K562 (cell line): Measurements from ENCODE around the gene ATP6V1A. TPM values are rescaled to one million over a fixed set of nuclear protein-coding genes. Genes with fewer than 3 reads are reported as not detected.

ENCODE experiments used
- ATAC-seq: fragments of 200-7000 bp; cut with Tn5 transposase; 3 replicates; pipeline ENCODE4 v1.9.1; 2020; ENCODE audit warnings: moderate library complexity
- BruUV-seq: library from RNA; stranded (reverse); fragments of 400-500 nt; replicated peaks from 2 replicates; lab custom pipeline; 2021; lab: Mats Ljungman, UMichigan
- CTCF ChIA-PET: fragments of 300-600 bp; formaldehyde crosslinking; extraction: SDS; loops from one replicate; lab custom pipeline; 2021; ENCODE audit warnings: low intra/inter-chr PET ratio; lab: Yijun Ruan, JAX
- POLR2A ChIA-PET: fragments of 300-600, 350-650 bp; sonication (Branson Sonifier 250); formaldehyde crosslinking; extraction: SDS; loops from one replicate; lab custom pipeline; 2021; ENCODE audit warnings: antibody characterized with exemption, inconsistent platforms; lab: Yijun Ruan, JAX
- DNase-seq, 4 experiments: peaks; one replicate each; pipeline versions ENCODE4 v3.0.0 to v3.0.0-alpha.2; 2011 to 2018; ENCODE audit warnings: low spot score in 3 of 4, mixed read lengths in 3 of 4; ENCODE audit errors: extremely low read depth in 1 of 4
- FAIRE-seq: peaks from 2 replicates; lab custom pipeline; 2011; peaks lifted over from hg19 to GRCh38; lab: Jason Lieb, UNC
- H2AFZ ChIP-seq: 2 replicates; pipeline ENCODE4 v1.6.0; 2011; ENCODE audit warnings: low read depth, low read length, control low read depth, inconsistent platforms
- H3K27ac ChIP-seq: fragments of 200-600 bp; 3 replicates; pipeline ENCODE4 v1.8.0; 2011; ENCODE audit warnings: low read depth, mild to moderate bottlenecking, control low read depth, inconsistent platforms, low read length, moderate library complexity, mixed read lengths; ENCODE audit errors: extremely low read depth
- H3K27me3 ChIP-seq, 2 experiments: fragments of 300-600 bp in 1 of 2; 2 replicates in 1 of 2; 3 replicates in 1 of 2; pipeline versions ENCODE4 v1.6.0 to v1.8.0; 2011; ENCODE audit warnings: inconsistent platforms in 2 of 2, low read length in 2 of 2, mild to moderate bottlenecking in 1 of 2, mixed read lengths in 1 of 2, moderate library complexity in 1 of 2; ENCODE audit not compliant: control insufficient read depth in 2 of 2, insufficient read depth in 2 of 2
- H3K36me3 ChIP-seq: fragments of 300-600 bp; 3 replicates; pipeline ENCODE4 v1.8.0; 2011; ENCODE audit warnings: mild to moderate bottlenecking, low read length, inconsistent platforms; ENCODE audit not compliant: control insufficient read depth, insufficient read depth
- H3K4me1 ChIP-seq, 2 experiments: fragments of 200-600 bp in 1 of 2; replicated peaks in 1 of 2; 2 replicates in 1 of 2; 3 replicates in 1 of 2; pipeline versions ENCODE4 v1.5.1 to v1.8.0; 2011; ENCODE audit warnings: inconsistent platforms in 2 of 2, low read length in 2 of 2, mild to moderate bottlenecking in 1 of 2, mixed read lengths in 1 of 2, moderate library complexity in 1 of 2; ENCODE audit not compliant: control insufficient read depth in 2 of 2, insufficient read depth in 2 of 2
- H3K4me2 ChIP-seq: 2 replicates; pipeline ENCODE4 v1.6.1; 2011; ENCODE audit warnings: low read length, control low read depth, inconsistent platforms, mixed read lengths; ENCODE audit not compliant: insufficient read depth
- H3K4me3 ChIP-seq: fragments of 200-600 bp; sonication (generic), shearing (Covaris generic); 2 replicates; pipeline ENCODE4 v1.5.1; 2016; ENCODE audit warnings: control low read depth, inconsistent platforms
- H3K79me2 ChIP-seq: fragments of 200-600 bp; 3 replicates; pipeline ENCODE4 v1.8.0; 2011; ENCODE audit warnings: low read length, inconsistent platforms; ENCODE audit not compliant: control insufficient read depth, insufficient read depth
- H3K9ac ChIP-seq, 2 experiments: 2 replicates each; pipeline versions ENCODE4 v1.6.0 to v1.6.1; 2011; ENCODE audit warnings: low read depth in 2 of 2, low read length in 2 of 2, control low read depth in 1 of 2, inconsistent platforms in 1 of 2, mild to moderate bottlenecking in 1 of 2, mixed read lengths in 1 of 2; ENCODE audit not compliant: insufficient read depth in 1 of 2
- H3K9me1 ChIP-seq: one replicate; pipeline ENCODE4 v1.6.0; 2011; ENCODE audit warnings: inconsistent platforms, mild to moderate bottlenecking, low read length, moderate library complexity; ENCODE audit not compliant: control insufficient read depth, insufficient read depth
- H3K9me3 ChIP-seq: replicated peaks from 2 replicates; pipeline ENCODE4 v1.5.1; 2011; ENCODE audit warnings: low read depth, low read length, inconsistent platforms; ENCODE audit not compliant: control insufficient read depth, insufficient read depth
- H4K20me1 ChIP-seq: replicated peaks from 2 replicates; pipeline ENCODE4 v1.6.1; 2011; ENCODE audit warnings: low read length, inconsistent platforms, mixed read lengths; ENCODE audit not compliant: control insufficient read depth, insufficient read depth
- ESRRB ChIP-seq: fragments of 250-450 bp; sonication (Bioruptor Pico); IDR thresholded peaks from 2 replicates; pipeline ENCODE4 v1.5.0; 2020; ENCODE audit warnings: mild to moderate bottlenecking, moderate library complexity, borderline replicate concordance
- GTF2A2 ChIP-seq: IDR thresholded peaks from 2 replicates; pipeline ENCODE4 v1.6.1; 2016; ENCODE audit warnings: mild to moderate bottlenecking, missing genetic modification characterization, missing compliant biosample characterization
- KAT8 ChIP-seq: fragments of 450-650 bp; IDR thresholded peaks from 2 replicates; pipeline ENCODE4 v1.6.1; 2016; ENCODE audit warnings: low read depth, mild to moderate bottlenecking
- NFE2 ChIP-seq: IDR thresholded peaks from 2 replicates; pipeline ENCODE4 v1.6.1; 2014; ENCODE audit warnings: antibody characterized with exemption, low read depth
- RAD51 ChIP-seq: fragments of 450-650 bp; IDR thresholded peaks from 2 replicates; pipeline ENCODE4 v1.7.1; 2016; ENCODE audit warnings: low read depth, mild to moderate bottlenecking, borderline replicate concordance
- SIN3B ChIP-seq: fragments of 450-650 bp; IDR thresholded peaks from 2 replicates; pipeline ENCODE4 v1.6.1; 2017; ENCODE audit warnings: low read depth, mild to moderate bottlenecking, moderate library complexity
- SREBF2 ChIP-seq: sonication (generic); formaldehyde crosslinking; IDR thresholded peaks from 2 replicates; pipeline ENCODE4 v1.4.0; 2020; ENCODE audit warnings: mild to moderate bottlenecking, missing genetic modification reagents
- TAF15 ChIP-seq: fragments of 200-400 bp; formaldehyde crosslinking; IDR thresholded peaks from 2 replicates; pipeline ENCODE4 v1.6.1; 2017; ENCODE audit warnings: mild to moderate bottlenecking, low read depth, low read length, moderate library complexity
- ZNF174 ChIP-seq: fragments of 250-450 bp; sonication (Bioruptor Pico); IDR thresholded peaks from 2 replicates; pipeline ENCODE4 v1.4.0; 2020; ENCODE audit warnings: mild to moderate bottlenecking
- ZNF274 ChIP-seq: IDR thresholded peaks from 2 replicates; pipeline ENCODE4 v1.6.1; 2011; ENCODE audit warnings: low read depth, mild to moderate bottlenecking, low read length, moderate library complexity, borderline replicate concordance
- ZNF507 ChIP-seq: conservative IDR thresholded peaks from 2 replicates; pipeline ENCODE4 v1.6.1; 2017; ENCODE audit warnings: missing genetic modification characterization, missing compliant biosample characterization
- WGBS: fragments of 100-300 bp; shearing (Covaris generic); methylation state at CpG from one replicate; pipeline ENCODE4 v1.1.6; 2016; ENCODE audit warnings: low coverage, mixed read lengths; ENCODE audit not compliant: insufficient coverage; ENCODE audit errors: missing lambda C conversion rate; 5-methylcytosine and 5-hydroxymethylcytosine counted together
- in situ Hi-C: fragments of 300-500 bp; cut with MboI; formaldehyde crosslinking; loops from 4 replicates; pipeline ENCODE4 v1.15.0; 2018; ENCODE audit warnings: inconsistent platforms, mixed read lengths
- intact Hi-C: fragments of 100-400 bp; cut with micrococcal nuclease; formaldehyde crosslinking; loops from 2 replicates; pipeline ENCODE4 v1.14.2; 2022
- polyA plus RNA-seq, 8 experiments: library from polyadenylated mRNA; depleted of rRNA in 4 of 8; stranded (reverse) in 5 of 8; unstranded in 3 of 8; fragments of >200 nt; fragmentation: Nextera tagmentation in 2 of 8; fragmentation: Illumina TruSeq in 1 of 8; extraction: Ambion mirVana in 2 of 8; extraction: Trizol in 1 of 8; gene quantifications; 2 replicates each; pipeline versions ENCODE4 v1.2.1 to v1.2.3, GENCODE V29; 2011 to 2014; ENCODE audit warnings: inconsistent platforms in 1 of 8, missing spikeins in 1 of 8
- total RNA-seq, 7 experiments: library from RNA; depleted of rRNA in 6 of 7; stranded (reverse); fragments of >200 nt in 6 of 7; fragmentation: Illumina TruSeq in 2 of 7; extraction: Trizol in 2 of 7; gene quantifications; 2 replicates each; pipeline versions ENCODE4 v1.2.1 to v1.2.3, GENCODE V29; 2011 to 2021; ENCODE audit warnings: low replicate concordance in 1 of 7
- TF ChIP-seq, protein P1 (sequence below): sonication (generic); formaldehyde crosslinking; IDR thresholded peaks from 2 replicates; pipeline ENCODE4 v1.5.0; 2020; ENCODE audit warnings: missing genetic modification reagents
- TF ChIP-seq, protein P2 (sequence below): fragments of 250-450 bp; sonication (Bioruptor Pico); IDR thresholded peaks from 2 replicates; pipeline ENCODE4 v1.6.1; 2021; ENCODE audit warnings: mild to moderate bottlenecking
- TF ChIP-seq, protein P3 (sequence below), 2 experiments: IDR thresholded peaks; 2 replicates each; pipeline ENCODE4 v1.6.1; 2011; ENCODE audit warnings: borderline replicate concordance in 1 of 2, control low read depth in 1 of 2, low read depth in 1 of 2, low read length in 1 of 2, mild to moderate bottlenecking in 1 of 2, mixed read lengths in 1 of 2, moderate library complexity in 1 of 2; ENCODE audit not compliant: insufficient read depth in 1 of 2, insufficient read length in 1 of 2, poor library complexity in 1 of 2, severe bottlenecking in 1 of 2; ENCODE audit errors: extremely low read depth in 1 of 2
- TF ChIP-seq, protein P4 (sequence below): fragments of 450-650 bp; formaldehyde crosslinking; IDR thresholded peaks from 2 replicates; pipeline ENCODE4 v1.4.0; 2022; ENCODE audit warnings: missing genetic modification characterization

ATP6V1A gene
- total and polyA plus RNA-seq, 9 of the 15 experiments (the other 6 are each of a cell fraction or from before 2014, with no cell fraction given), result 23.6 to 57.1 (median 39.9) TPM

DNA sequence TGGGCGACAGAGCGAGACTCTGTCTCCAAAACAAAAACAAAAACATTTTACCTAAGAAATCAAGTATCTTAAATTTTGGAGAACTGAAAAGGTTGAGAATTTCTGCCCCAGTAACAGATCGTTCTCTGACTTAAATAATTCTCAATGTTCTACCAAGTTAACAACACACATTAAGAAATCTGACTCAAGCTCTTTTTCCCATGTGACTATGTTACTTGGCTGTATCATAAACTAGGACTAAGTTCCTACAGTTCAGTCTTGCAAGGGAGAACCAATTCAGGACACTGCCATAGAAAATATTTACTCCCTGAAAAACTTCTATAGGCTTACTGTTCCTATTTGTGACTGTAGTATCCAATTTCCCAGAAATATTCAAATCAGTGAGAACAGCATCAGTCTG lies 29.5 kb upstream of the ATP6V1A start:
- POLR2A ChIA-PET, result interaction anchor here (1.2 to 2.0 kb wide), 2 partner anchors 12 to 202 kb away, joined by 3 to 9 read pairs; partner anchors contain the start of gene SPICE1
- no peak for TF ChIP-seq SIN3B
- TF ChIP-seq ZNF274, result no peak
- TF ChIP-seq GTF2A2 (tag), result no peak
- no peak for TF ChIP-seq TAF15
- no peak for TF ChIP-seq SREBF2 (CRISPR knock-in tag)
- TF ChIP-seq ESRRB (CRISPR knock-in tag), result no peak
- TF ChIP-seq, protein P1, sequence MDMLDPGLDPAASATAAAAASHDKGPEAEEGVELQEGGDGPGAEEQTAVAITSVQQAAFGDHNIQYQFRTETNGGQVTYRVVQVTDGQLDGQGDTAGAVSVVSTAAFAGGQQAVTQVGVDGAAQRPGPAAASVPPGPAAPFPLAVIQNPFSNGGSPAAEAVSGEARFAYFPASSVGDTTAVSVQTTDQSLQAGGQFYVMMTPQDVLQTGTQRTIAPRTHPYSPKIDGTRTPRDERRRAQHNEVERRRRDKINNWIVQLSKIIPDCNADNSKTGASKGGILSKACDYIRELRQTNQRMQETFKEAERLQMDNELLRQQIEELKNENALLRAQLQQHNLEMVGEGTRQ (CRISPR knock-in tag), result no peak
- TF ChIP-seq, protein P2, sequence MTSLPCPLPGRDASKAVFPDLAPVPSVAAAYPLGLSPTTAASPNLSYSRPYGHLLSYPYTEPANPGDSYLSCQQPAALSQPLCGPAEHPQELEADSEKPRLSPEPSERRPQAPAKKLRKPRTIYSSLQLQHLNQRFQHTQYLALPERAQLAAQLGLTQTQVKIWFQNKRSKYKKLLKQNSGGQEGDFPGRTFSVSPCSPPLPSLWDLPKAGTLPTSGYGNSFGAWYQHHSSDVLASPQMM, result no peak
- TF ChIP-seq NFE2, result no peak
- TF ChIP-seq ZNF174, result no peak
- TF ChIP-seq ZNF507 (tag), result no peak
- no peak for TF ChIP-seq KAT8
- TF ChIP-seq, protein P3, sequence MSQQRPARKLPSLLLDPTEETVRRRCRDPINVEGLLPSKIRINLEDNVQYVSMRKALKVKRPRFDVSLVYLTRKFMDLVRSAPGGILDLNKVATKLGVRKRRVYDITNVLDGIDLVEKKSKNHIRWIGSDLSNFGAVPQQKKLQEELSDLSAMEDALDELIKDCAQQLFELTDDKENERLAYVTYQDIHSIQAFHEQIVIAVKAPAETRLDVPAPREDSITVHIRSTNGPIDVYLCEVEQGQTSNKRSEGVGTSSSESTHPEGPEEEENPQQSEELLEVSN (IDR thresholded peaks at IDR 0.05; ENCODE audit: borderline replicate concordance in 1 of 2, extremely low read depth in 1 of 2, insufficient read depth in 1 of 2, insufficient read length in 1 of 2, low read depth in 1 of 2, low read length in 1 of 2, poor library complexity in 1 of 2, severe bottlenecking in 1 of 2), result no peak
- no peak for TF ChIP-seq RAD51
- TF ChIP-seq, protein P4, sequence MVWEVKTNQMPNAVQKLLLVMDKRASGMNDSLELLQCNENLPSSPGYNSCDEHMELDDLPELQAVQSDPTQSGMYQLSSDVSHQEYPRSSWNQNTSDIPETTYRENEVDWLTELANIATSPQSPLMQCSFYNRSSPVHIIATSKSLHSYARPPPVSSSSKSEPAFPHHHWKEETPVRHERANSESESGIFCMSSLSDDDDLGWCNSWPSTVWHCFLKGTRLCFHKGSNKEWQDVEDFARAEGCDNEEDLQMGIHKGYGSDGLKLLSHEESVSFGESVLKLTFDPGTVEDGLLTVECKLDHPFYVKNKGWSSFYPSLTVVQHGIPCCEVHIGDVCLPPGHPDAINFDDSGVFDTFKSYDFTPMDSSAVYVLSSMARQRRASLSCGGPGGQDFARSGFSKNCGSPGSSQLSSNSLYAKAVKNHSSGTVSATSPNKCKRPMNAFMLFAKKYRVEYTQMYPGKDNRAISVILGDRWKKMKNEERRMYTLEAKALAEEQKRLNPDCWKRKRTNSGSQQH, result no peak
- Histone ChIP-seq H3K79me2 (no peaks in the 10 kb centered on the region), H4K20me1 (no peaks in the 10 kb centered on the region), H3K27me3 (no peaks in the 10 kb centered on the region), H3K4me1 (no peaks in the 10 kb centered on the region; a peak in 1 of 5 replicates), H2AFZ (no peak overlapping the region), H3K9ac (no peak overlapping the region), H3K9me3 (no peaks in the 10 kb centered on the region), H3K4me2 (no peak overlapping the region), H3K9me1 (no peaks in the 10 kb centered on the region), H3K27ac (no peak overlapping the region), H3K36me3 (peaks cover 49% of the 10 kb centered on the region; the same call in 2 of the 3 replicates), H3K4me3 (no peak overlapping the region)
- ATAC-seq, result no peak; the same call in 2 of the 3 replicates
- DNase-seq, result no peak
- intact Hi-C loops, result no loop called here
- CTCF ChIA-PET, result no interaction called here
- no peak for FAIRE-seq
- BruUV-seq, result no TSS peak
- 83% methylated on average over 3 of the region's 3 CpGs for WGBS
- in situ Hi-C loops, result no loop called here
